DMS79 (cell line): ENCODE measurements around the gene KMT5B.
A peak's percentile ranks its signal among the peaks of the same experiment; 100 is the strongest.

Experiments used
- DNase-seq: peaks from one replicate; lab custom pipeline; 2025; lab: John Stamatoyannopoulos, UW

The KMT5B gene

DNA sequence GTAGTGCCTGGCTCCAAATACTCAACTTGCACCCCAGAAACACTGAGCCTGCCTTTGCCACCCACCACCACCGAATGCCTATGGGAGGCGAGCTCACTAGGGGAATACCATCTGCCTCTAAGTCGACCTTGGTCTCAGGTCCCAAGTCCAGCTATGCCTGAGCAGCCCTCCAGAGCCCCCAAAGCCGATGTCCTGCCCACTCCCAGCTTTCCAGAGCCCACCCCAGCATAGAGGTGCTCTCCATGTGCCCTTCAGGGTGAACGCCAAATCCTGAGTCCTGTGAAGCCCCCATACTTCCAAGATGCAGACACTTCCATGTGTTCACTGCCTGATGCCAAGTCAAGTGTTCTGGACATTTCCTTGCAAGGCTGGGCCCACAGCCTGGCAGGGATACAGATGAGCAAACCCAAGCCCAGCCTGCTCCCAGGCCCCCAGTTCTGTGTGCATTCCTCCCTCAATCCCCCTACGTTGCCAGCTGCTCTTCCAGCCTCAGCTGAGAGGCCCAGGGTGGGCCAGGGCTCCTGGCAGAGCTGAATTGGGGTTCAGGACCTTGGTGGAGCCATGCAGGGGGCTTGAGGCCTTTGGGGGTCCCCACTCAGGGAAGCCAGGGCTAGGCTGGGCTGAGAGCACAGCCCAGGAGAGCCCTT is 2.6 kb upstream of the KMT5B start:
- no peak for DNase-seq

DNA sequence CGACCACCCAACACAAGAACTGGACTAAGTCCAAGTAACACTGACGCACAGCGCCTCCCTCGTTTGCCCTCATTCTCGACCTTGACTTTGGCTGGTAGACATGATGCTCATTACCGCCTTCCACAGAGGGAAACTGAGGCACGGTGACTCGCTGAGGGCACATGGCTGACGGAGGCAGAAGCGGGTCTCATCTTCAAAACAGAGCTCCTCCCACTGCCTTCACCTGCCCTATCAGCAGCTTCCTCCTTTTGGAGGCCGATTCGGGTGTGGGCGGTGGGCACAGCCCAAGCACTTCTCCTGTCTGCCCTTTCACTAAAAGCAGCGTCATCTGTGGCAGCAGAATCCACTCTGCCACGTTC is 2.0 kb upstream of the KMT5B start:
- DNase-seq, result no peak

DNA sequence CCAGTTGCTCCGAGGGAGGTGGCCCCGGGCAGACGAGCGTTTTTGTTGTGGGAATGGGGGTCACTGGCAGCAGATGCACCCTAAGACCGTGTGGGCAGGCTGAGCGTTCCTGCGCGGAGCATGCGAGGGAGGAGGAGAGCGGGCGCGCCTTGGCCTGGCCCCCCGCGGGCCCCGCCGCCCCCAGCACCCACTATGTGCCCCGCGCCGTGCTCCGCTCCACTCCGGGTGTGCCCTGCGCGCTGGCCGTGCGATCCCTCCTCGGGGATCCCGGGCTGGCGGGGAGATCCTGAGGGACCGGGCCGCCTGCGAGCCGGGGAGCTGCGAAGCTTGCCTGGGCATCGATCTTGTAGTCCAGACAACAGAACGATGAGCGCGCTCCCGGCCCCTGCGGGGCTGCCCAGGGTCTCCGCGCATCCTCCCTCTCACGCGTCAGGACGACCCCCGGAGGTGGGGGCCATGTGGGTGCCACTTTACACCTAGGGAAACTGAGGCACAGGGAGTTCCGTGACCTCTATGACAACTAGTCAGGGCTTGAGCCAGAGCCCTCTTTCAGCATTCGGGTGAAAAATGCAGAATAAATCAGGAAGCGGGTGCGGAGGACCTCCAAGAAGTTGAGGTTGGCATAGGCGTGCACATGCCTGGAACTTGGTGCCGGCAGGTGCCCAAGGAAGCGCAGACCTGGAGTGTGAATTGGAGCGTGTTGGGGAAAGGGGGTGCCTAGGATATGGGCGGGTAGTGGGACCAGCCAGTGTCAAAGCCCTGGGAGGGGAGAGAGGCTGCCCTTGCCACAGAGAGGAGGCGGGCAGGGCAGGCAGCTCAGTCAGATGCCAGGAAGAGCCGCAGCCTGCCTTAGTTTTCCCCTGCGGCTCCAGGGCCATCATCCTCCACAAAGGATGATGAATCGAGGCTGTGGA is 1.3 kb upstream of the KMT5B start:
- no peak for DNase-seq

DNA sequence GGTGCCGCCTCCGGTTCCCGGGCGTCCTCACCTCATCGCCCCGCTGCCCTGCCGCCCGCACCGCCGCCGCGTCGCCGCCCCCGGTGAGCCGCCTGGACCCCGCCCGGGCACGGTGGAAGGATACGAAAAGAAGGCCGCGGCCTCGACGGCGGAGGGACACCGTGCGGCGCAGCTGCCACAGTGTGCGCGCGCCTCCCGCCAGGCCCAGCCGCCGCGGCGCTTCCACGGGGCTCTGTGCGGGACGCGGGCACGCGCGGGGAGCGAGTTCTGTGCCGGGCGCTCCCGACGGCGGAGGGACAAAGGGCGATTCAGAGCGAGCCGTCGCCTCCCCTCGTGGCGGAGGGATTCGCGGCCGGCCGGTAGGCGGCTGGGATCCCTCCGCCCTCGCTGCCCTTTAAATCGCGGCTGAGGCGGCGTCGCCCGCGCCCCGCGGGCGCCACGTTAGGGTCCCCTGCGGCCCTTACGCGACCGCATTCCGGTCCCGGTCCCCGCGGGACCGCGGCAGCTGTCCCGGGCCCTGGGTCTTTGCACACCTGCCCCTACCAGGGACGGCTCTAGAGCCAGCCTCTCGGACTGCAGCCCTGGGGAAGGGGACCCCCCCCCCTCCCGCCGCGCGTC is 568 bp upstream of the KMT5B start:
- DNase-seq, result peak; percentile 67

DNA sequence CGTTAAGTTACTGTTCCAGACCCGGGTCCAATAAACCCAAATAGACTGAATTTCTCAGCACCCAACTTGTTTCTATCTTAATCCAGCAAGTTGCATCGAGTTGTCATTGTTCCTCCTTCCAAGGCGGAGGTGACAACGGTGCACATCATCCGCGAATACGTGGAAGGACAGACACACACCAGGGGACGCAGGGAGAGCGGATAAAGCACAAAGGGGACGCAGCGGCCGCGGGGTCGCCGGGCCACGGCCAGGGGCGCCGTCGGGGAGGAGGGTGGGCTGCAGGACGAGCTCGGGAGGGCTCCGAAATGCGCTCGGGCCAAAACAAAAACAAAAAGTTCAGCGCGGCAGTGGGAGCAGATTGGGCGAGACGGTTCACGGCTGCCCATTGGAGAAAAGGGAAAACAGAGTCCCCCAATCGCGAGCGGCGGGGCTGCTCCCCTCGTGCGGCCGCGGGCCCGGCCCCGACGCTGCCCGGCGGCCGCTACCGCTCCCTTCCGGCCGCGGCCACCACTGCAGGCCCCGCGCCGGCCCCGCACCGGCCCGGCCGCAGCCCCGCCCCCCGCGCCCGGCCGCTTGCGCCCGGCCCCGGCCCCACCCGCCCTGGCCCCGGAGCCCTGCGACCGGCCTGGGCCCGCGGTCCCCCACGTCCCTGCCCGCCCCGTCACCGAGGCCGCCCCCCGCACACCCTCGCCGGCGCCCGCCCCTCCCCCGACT is 518 bp downstream of the KMT5B start:
- DNase-seq, result peak; percentile 2

DNA sequence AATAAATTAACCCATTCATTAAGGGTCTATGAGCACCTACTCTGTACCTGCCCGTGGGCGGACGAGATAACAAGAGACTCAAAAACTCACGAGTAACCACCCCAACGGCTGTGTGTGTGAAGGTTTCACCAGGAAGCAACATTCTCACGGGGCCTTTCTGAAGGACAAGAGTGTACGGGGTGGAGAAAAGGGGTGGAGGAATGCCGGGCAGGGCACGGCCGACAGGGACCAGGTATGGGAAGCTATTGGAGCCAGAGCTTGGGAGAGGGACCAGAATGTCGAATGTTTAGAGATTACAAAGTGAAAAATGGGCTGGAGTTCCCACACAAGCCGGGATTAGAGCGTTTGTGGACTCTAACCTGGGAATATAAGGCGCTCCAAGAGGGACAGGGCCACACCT is 1.6 kb downstream of the KMT5B start:
- DNase-seq, result no peak

DNA sequence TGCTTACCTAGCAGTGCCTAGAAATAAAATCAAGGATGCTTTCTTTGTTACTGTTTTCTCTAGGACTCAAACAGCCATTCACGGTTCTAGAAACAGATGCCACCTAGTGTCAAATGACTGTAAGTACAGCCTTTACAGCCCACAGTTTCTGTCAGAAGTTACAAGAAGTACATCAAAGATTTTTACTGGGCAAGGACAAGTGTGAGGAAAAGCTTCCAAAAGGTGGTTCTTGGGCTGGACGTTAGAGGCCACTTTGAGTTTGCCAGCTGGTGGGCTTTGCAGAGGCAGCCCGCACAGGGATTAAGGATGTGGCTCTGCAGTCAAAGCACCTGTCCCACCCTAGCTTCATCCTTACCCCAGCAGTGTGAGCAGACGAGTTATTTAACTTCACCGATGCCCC is 6.9 kb downstream of the KMT5B start:
- peak; percentile 19 for DNase-seq

DNA sequence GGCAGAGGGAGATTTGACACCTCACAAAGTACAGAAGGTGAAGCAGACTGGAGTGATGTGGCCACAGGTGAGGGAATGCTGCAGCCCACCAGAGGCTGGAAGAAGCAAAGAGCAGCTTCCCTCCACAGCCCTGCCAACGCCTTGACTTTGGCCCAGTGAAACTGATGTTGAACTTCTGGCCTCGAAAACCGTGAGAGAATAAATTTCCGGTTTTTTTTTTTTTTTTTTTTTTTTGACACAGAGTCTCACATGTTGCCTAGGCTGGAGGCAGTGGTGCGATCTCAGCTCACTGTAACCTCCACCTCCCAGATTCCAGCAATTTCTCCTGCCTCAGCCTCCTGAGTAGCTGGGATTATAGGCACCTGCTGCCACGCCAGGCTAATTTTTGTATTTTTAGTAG is 8.7 kb downstream of the KMT5B start:
- no peak for DNase-seq

DNA sequence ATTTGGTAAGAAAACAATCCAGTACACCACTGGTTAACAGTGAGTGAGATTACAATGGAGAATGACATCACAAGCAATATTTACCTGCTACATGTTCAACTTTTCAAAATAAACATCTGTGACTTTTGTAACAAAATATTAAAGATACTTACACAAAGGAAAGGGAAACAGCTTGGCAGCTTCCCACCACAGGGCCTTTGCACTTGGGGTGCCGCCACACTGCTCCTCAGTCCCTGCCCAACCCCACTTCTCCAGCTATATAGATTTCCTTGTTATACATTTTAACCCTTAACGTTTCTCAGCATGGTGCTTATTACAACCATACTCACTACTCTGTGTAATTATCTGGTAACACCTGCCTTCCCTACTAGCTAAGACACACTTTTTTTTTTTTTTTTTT is 10.9 kb downstream of the KMT5B start:
- no peak for DNase-seq

DNA sequence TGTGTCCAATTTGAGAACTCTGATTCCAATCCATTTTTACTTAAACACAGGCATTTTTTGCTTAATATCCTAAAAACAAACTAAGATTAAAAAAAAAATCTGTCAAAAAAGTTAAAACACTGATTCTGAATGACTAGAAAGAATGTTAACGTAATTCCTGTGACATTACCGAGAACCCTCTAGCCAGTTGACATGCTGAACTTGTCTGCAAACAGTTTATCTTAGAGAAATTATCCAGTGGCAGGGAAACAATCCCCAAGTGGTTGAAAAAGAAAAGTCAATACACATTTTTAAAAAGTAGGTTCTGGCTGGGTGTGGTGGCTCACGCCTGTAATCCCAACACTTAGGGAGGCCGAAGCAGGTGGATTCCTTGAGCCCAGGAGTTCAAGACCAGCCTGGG is 11.6 kb downstream of the KMT5B start:
- no peak for DNase-seq

DNA sequence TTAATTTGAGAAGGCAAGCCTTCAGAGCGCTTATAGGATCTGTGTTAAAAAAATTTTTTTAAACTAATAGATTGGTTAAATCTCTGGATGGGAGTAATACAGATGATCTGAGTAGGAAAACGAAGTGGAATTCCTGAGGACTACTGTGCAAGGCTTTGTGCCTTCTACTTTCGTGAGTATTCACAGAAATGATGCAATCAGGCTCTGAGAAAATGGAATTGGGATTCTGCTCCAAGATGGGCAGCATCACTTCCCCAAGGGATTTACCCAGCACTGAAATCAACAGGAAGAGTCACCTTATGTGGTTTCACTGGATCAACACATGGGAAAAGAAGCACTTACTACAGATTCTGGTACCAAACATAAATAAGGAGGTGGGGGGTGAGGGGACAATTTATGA is 12.5 kb downstream of the KMT5B start:
- no peak for DNase-seq

DNA sequence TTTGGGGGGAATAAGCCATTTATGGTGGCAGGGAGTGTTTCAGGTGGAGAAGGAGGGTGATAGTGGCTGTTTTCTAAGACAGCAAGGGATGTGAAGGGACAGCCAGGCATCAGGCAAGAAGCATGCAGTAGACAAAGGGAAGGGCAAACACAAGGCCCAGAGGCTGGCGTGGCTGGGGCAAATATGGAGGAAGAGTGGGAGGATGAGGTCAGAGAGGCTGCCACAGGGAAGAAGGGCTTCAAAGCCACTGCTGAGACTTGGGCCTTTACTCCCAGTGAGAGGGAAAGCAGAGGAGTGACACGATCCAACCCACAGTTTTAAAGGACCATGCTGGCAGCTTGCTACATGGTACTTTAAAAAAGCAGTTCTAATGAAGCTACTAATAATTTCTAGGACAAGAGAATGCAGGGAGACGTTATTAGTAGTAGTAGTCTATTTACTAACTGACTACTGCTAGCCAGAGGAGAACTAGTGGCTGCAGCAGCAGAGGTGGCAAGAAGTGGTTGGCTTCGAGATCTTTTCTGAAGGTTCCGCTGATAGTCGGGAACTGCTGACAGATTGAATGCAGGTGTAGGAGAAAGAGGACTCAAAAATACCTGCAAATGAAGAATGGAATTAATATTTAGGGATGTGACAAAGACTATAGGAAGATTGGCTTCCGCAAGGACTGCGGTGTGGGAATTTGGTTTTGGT is 13.7 kb downstream of the KMT5B start:
- DNase-seq, result no peak

DNA sequence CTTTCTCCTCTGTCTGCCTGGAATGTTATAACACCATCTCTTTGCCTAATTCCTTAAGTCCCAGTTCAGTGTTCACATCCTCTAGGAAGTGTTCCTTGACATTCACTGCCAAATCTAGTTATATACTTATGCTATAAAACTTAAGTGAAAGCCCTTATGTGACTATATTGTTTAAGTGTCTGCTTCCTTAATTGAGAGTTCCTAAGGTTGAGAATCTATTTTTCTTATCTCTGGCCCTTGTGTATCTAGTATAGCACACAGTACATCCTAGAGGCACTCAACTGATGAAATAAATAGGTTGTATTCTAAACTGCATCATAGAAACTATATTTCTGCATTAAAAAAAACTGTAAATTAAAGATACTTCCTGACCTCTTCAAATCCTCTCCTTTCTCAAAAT is 16.9 kb downstream of the KMT5B start:
- no peak for DNase-seq

DNA sequence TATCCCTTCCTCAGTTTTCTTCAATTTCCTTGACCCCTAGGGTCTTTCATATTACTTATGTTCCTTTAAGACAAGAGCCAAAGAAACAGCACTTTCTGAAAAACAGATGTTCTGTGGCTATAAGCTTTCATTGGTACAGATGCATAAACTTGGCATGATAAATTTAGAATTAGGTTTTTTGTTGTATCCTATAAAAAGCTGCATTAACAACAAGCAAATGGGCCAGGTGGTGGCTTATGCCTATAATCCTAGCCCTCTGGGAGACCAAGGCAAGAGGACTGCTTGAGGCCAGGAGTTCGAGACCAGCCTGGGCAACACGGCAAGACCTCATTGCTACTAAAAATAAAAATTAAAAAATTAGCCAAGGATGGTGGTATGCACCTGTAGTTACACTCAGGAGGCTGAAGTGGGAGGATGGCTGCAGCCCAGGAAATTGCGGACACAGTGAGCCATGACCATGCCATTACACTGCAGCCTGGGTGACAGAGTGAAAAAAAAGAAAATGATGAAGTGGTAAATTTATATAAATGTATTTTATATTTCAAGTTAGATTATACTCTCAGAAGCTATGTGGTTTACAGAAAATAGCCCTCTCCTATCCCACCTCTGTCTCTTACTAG is 18.3 kb downstream of the KMT5B start:
- DNase-seq, result no peak

DNA sequence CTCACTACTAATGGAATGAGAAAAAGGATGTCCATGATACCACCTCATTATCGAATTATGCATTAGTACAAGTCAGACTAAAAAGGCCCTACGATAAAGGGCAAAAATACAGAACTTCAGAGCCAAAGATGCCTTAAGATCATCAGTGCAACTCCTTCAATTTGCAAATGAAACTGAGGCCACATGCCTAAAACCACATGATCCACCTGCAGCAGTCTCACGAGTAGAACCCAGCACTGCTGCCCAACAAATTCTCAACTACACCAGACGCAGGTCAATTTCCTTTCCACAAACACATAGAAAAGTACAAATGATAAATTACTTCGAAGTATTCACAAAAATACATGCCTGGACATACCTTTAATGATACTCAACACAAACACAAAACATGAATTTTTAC is 20.1 kb downstream of the KMT5B start:
- DNase-seq, result no peak

DNA sequence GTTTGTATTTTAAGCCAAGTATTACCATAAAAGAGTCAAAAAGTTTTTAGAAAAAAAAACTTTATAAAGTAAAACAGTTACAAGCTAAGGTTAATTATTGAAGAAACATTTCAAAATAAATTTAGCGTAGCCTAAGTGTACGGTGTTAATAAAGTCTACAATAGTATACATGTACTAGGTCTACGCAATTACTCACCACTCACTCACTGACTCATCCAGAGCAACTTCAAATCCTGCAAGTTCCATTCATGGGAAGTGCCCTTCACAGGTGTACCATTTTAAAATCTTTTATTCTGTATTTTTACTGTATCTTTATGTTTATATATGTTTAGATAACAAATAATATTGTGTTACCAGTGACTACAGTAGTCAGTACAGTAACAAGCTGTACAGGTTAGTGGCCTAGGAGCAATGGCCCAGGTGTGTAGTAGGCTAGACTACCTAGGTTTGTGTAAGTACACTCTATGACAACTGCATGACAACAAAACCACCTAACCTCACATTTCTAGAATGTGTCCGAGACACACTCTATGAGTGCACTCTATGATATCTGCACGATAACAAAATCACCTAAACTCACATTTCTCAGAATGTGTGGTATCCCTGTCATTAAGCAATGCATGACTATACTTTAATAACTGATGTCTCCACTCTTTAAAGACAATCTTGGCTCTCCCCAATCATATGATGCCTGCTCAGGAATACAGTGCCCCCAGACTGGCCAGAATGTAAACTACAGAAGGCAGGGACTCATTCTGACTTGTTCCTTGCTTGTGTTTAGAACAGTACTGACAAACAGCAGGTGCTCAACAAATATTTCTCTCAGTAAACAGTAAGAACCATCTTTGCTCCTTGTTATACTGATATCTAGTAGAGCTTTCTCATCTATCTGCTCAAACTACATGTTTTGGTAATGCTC is 21.2 kb downstream of the KMT5B start:
- DNase-seq, result no peak

DNA sequence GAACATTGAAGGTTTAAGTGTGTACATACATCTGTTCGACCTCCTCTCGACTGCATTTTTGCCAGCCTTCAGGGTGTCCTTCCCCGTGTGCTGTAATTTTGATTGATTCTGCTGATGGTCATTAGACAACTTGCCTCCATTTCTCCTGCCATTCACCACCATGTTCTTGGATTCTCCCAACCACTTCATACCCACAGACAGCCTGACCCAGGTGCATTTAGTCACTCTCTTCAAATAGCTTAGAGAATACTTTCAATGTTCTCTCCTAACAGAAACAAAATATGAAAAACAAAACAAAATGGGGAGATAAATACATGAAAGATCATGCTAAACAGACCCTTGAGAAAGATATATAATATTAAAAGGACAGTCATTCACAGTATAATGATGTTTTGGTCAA is 23.2 kb downstream of the KMT5B start:
- DNase-seq, result no peak

DNA sequence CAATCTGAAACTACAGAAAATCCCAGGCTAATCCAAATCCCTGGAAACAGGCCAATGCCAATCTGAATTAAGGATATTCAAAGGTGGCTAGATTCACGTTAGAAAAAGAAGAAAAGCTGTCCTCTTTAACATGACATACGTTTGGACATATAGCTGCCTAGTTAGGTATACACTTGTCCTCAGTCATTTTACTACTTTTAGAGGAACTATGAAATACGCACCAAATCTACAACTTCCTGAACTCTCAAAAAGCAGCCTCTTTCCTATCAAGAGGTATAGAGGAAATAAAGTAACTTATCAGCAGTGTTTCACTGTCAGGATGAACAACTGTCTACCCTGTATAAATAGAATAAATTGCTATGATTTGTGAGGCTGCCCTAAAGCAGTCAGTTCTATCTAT is 24.0 kb downstream of the KMT5B start:
- DNase-seq, result no peak

DNA sequence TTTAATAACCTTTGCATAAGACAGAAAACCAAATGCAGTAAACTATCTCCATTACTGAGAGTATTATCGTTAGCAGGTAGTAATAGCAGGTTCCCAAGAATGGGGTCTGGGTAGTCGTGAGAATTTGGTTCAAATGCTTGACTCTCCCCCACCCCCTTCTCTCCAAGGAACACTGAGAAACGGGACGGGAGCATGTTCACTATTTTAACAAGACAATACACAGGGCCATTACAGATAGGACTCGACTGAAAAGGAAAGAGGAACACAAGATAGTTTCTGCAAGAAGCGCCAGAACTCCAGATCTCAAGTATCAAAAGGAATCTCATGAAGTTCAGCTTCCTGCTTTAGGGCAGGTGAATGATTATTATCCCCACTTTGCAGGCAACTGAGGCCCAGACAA is 27.0 kb downstream of the KMT5B start:
- DNase-seq, result no peak

DNA sequence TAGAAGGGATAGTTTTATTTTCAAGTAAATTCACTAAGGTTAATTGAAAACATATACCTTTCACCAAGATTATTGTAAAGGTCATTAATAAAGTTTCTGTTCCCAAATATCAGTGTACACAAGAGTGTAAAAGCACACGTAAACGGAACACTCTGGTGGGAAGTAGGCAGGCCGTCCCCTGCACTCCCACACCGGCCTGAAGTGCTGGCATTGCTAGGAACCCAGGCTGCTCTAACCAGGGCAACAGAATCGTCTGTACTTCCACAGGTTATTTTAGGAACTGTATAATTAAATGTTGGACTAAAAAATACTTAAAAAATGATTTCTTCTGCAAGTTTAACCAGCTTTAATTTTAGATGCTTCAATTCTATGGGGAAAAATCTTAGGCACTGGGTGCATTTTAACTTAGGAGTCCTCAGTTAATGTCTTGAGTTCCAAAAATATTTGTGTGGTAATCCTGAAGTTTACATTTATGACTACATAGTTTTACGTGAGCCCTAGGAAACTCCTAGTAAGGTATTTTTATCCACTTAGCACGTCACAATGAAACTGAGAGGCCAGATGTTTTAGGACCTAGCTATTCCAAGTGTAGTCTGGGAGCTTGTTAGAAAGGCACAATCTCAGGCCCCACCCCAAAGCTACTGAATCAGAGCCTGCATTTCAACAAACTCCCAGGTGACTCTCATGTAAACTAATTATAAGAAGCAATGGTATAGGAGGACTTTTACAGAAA is 31.2 kb downstream of the KMT5B start:
- no peak for DNase-seq
